Uterus (tissue), 2 donors: ENCODE measurements around the gene NUP85.

Source experiments
- POLR2A ChIP-seq, 2 donors: fragments of 450-650 bp; IDR thresholded peaks; one replicate each; pipeline ENCODE4 v1.6.1; 2016; ENCODE audit warnings: antibody characterized with exemption in 2 of 2, mild to moderate bottlenecking in 1 of 2, moderate library complexity in 1 of 2
- TF ChIP-seq, protein P1 (sequence below), 4 experiments: fragments of 200-600 bp in 2 of 4; fragments of 450-650 bp in 2 of 4; sonication (generic) in 2 of 4; IDR thresholded peaks; one replicate each; pipeline ENCODE4 v1.5.1; 2016 to 2019; ENCODE audit warnings: antibody characterized with exemption in 4 of 4, mild to moderate bottlenecking in 2 of 4, moderate library complexity in 1 of 4

- TF ChIP-seq, protein P1, sequence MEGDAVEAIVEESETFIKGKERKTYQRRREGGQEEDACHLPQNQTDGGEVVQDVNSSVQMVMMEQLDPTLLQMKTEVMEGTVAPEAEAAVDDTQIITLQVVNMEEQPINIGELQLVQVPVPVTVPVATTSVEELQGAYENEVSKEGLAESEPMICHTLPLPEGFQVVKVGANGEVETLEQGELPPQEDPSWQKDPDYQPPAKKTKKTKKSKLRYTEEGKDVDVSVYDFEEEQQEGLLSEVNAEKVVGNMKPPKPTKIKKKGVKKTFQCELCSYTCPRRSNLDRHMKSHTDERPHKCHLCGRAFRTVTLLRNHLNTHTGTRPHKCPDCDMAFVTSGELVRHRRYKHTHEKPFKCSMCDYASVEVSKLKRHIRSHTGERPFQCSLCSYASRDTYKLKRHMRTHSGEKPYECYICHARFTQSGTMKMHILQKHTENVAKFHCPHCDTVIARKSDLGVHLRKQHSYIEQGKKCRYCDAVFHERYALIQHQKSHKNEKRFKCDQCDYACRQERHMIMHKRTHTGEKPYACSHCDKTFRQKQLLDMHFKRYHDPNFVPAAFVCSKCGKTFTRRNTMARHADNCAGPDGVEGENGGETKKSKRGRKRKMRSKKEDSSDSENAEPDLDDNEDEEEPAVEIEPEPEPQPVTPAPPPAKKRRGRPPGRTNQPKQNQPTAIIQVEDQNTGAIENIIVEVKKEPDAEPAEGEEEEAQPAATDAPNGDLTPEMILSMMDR (IDR thresholded peaks at IDR 0.05), result no peak
- TF ChIP-seq POLR2A (IDR thresholded peaks at IDR 0.05), result no peak
These were observed 35.6 kb downstream of the NUP85 start for GRCh38 chr17:75241143-75241430.
